SK-MEL-5 (cell line): ENCODE data around the gene TMEM218. TPM values are rescaled to one million over a fixed set of nuclear protein-coding genes. Genes with fewer than 3 reads are reported as not detected.
"Not testable (repeated sequence)": the region's sequence is repeated elsewhere in the genome, so short reads cannot be mapped to it uniquely, and the experiment has no call there.

ENCODE experiments used
- DNase-seq: peaks from one replicate; pipeline ENCODE4 v3.0.0-alpha.2; 2016; ENCODE audit warnings: low read depth, low spot score
- in situ Hi-C: cut with HindIII; loops from 2 replicates; pipeline ENCODE4 v1.10.0; 2016; ENCODE audit warnings: low sequenced_read_pairs, high pct_unique_total_duplicates, low pct_unique_long_range_greater_than_20kb
- total RNA-seq: library from RNA; depleted of rRNA; stranded (reverse); fragments of >200 nt; shearing (Covaris generic); gene quantifications from 2 replicates; pipeline ENCODE4 v1.2.3, GENCODE V29; 2014

The TMEM218 gene
- total RNA-seq, 1 experiment from 2014 or later, result 26.9 TPM

GRCh38 chr11:125101596-125101995 is 9.8 kb downstream of the TMEM218 start:
- in situ Hi-C loops, result no loop called here
- DNase-seq, result no peak

GRCh38 chr11:125100136-125100535 is 11.3 kb downstream of the TMEM218 start:
- in situ Hi-C loops, result no loop called here
- no peak for DNase-seq

GRCh38 chr11:125094731-125095130 is 16.7 kb downstream of the TMEM218 start:
- no peak for DNase-seq
- in situ Hi-C loops, result no loop called here

DNA sequence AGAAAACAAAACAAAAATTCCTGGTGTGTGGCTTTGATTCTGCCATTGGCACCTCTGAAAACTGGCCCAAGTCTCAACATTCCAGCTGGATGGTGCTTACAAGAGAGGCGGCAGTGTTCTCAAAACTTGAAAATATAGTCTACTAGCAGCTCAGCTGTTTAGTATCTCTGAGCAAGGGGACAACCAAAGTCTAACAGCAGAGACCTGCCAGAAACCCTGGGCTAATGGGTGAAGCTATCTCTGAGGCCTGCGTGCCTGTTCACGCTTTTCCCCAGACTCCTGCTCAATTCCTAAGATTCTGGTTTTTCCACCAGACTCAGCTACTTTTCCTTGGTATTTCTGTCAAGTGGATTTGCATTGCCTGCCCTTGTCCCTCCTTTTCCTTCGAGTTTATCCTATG is 17.9 kb downstream of the TMEM218 start:
- in situ Hi-C loops, result no loop called here
- DNase-seq, result no peak

DNA sequence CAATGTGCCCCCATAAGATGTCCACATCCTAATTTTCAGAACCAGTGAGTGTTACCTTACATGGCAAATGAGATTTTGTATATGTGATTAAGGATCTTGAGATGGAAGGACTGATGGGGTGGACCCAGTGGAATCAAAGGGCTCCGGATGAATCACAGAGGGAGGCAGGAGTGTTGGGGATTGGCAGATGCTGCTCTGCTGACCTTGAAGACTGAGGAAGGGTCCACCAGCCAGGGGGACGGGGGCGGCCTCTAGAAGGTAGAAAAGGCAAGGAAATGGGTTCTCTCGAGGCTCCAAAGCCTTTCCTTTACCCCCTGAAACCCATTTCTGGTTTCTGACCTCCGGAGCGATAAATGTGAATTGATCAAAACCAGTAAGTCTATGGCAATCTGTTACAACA is 18.8 kb downstream of the TMEM218 start:
- no peak for DNase-seq
- in situ Hi-C loops, result no loop called here

GRCh38 chr11:125091877-125092664 is 19.4 kb downstream of the TMEM218 start:
- no peak for DNase-seq

GRCh38 chr11:125091247-125091876 is 20.1 kb downstream of the TMEM218 start:
- DNase-seq, result peak; percentile 61
- in situ Hi-C loops, result no loop called here

More at GRCh38 chr11:125091877-125092664, 19.4 kb downstream of the TMEM218 start:
- in situ Hi-C loops, result no loop called here

DNA sequence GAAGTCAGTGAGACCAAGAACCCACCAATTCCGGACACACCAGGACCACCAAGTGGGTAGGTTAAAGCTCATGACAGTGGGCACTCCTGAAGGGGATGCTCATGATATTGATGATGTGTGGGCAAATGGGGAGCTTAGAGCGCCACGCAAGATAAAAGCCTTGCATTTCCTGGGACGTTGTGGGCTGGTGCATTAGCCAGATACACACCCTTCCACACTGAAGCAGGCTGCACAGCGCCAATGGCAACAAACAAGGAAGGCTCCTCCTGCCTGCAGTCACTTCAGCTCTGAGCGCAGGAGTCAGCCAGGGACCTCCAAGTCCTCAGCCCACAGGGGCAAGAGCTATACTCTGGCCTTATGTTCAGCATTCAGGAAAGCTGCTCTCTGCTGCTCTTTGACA is 20.6 kb downstream of the TMEM218 start:
- DNase-seq, result no peak
- in situ Hi-C loops, result no loop called here

GRCh38 chr11:125090151-125090550 is 21.3 kb downstream of the TMEM218 start:
- DNase-seq, in situ Hi-C loops: not testable (repeated sequence)

DNA sequence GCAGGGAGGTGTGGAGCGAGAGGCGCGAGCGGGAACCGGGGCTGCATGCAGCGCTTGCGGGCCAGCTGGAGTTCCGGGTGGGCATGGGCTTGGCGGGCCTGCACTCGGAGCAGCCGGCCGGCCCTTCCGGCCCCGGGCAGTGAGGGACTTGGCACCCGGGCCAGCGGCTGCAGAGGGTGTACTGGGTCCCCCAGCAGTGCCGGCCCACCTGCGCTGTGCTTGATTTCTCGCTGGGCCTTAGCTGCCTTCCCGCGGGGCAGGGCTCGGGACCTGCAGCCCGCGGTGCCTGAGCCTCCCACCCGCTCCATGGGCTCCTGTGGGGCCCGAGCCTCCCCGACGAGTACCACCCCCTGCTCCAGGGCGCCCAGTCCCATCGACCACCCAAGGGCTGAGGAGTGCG is 21.9 kb downstream of the TMEM218 start:
- in situ Hi-C loops, DNase-seq: not testable (repeated sequence)

GRCh38 chr11:125088576-125089455 is 22.6 kb downstream of the TMEM218 start:
- DNase-seq, result no peak
- in situ Hi-C loops, result no loop called here

GRCh38 chr11:125088123-125088522 is 23.3 kb downstream of the TMEM218 start:
- DNase-seq, result no peak
- in situ Hi-C loops, result no loop called here

DNA sequence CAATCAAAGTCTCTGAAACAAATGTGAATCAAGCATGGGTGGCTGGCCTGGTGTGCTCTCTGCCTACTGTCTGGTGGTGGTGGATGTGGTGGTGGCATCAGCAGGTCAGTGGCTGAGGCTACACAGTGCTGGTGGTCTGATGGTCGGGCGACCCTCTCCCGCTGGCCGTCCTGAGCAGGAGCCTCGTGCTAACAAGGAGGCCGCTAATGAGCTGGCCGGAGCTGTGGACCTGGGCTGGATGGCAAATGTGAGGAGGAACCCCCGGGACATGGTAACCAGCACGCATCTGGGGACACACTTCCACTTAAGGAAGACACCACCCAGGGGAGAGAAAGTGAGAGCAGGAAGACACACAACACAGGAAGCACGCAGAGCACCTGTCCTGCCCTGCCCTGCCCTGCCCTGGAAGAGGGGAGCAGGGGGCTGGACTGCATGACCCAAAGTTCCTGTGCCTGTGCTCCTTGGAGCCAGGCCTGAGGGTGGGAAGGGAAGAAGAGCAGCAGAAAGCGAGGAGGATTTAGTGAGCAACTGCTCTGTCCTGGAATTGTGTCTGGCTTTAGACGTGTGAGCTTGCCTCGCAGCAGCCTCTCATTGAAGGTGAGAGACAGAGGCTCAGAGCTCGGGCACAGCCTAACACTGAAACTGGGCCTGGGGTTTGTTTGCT is 24.7 kb downstream of the TMEM218 start:
- DNase-seq, result no peak
- in situ Hi-C loops, result no loop called here

- in situ Hi-C loops, result no loop called here
These were observed 25.9 kb downstream of the TMEM218 start for GRCh38 chr11:125085301-125086081.

GRCh38 chr11:125084761-125085231 is 26.6 kb downstream of the TMEM218 start:
- no peak for DNase-seq
- in situ Hi-C loops, result no loop called here

More at GRCh38 chr11:125085301-125086081, 25.9 kb downstream of the TMEM218 start:
- DNase-seq, result no peak

DNA sequence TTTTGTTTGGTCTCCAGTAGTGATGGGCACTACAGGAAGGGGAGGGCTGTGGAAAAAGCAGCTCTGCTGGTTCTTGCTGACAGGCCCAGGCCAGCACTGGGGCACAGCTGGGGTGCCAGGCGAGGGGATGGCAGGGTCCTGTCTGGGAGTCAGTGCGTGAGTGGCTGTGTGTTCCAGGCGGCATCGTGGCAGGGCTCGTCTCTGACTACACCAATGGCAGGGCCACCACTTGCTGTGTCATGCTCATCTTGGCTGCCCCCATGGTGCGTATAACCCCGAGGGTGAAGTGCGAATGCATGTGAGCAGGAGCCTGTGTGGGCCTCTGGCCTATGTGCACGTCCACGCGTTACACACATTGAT is 27.4 kb downstream of the TMEM218 start:
- in situ Hi-C loops, result no loop called here
- DNase-seq, result no peak
